Uterus (tissue), 2 donors: ENCODE results near the gene NXPH2.

Source experiments
- CTCF ChIP-seq, 4 experiments: fragments of 200-600 bp in 2 of 4; fragments of 450-650 bp in 2 of 4; sonication (generic) in 2 of 4; IDR thresholded peaks; one replicate each; pipeline ENCODE4 v1.5.1; 2016 to 2019; ENCODE audit warnings: antibody characterized with exemption in 4 of 4, mild to moderate bottlenecking in 2 of 4, moderate library complexity in 1 of 4
- POLR2A ChIP-seq, 2 donors: fragments of 450-650 bp; IDR thresholded peaks; one replicate each; pipeline ENCODE4 v1.6.1; 2016; ENCODE audit warnings: antibody characterized with exemption in 2 of 2, mild to moderate bottlenecking in 1 of 2, moderate library complexity in 1 of 2

GRCh38 chr2:138682163-138682562 lies 98.0 kb downstream of the NXPH2 start:
- no peak for TF ChIP-seq POLR2A (IDR thresholded peaks at IDR 0.05)
- TF ChIP-seq CTCF (IDR thresholded peaks at IDR 0.05), result no peak
